GM23338 (cell line): ENCODE data around the gene AFTPH. TPM values are rescaled to one million over a fixed set of nuclear protein-coding genes. Genes with fewer than 3 reads are reported as not detected.

Source experiments
- CREB1 ChIP-seq: fragments of 250-450 bp; sonication (Bioruptor Pico); IDR thresholded peaks from 2 replicates; pipeline ENCODE4 v1.5.0; 2020; ENCODE audit warnings: low read depth, mild to moderate bottlenecking, moderate library complexity
- EZH2 ChIP-seq: fragments of 200-600 bp; sonication (generic); IDR thresholded peaks from one replicate; pipeline ENCODE4 v1.8.0; 2017; ENCODE audit warnings: antibody characterized with exemption, mild to moderate bottlenecking, low read depth; ENCODE audit not compliant: unreplicated experiment
- EZH2phosphoT487 ChIP-seq: fragments of 200-600 bp; sonication (generic); IDR thresholded peaks from one replicate; pipeline ENCODE4 v1.8.1; 2018; ENCODE audit warnings: antibody characterized with exemption; ENCODE audit not compliant: unreplicated experiment
- JUNB ChIP-seq: IDR thresholded peaks from one replicate; pipeline ENCODE4 v1.6.1; 2016; ENCODE audit warnings: antibody characterized with exemption; ENCODE audit not compliant: unreplicated experiment
- POLR2AphosphoS5 ChIP-seq: IDR thresholded peaks from 2 replicates; pipeline ENCODE4 v1.6.1; 2016; ENCODE audit warnings: antibody characterized with exemption, low read depth
- STAT1 ChIP-seq: IDR thresholded peaks from one replicate; pipeline ENCODE4 v1.6.1; 2016; ENCODE audit warnings: antibody characterized with exemption; ENCODE audit not compliant: unreplicated experiment
- ZNF331 ChIP-seq: fragments of 250-450 bp; sonication (Bioruptor Pico); IDR thresholded peaks from 2 replicates; pipeline ENCODE4 v1.5.0; 2020; ENCODE audit warnings: low read depth, mild to moderate bottlenecking, moderate library complexity
- polyA plus RNA-seq: library from polyadenylated mRNA; unstranded; fragments of >200 nt; fragmentation: Nextera tagmentation; extraction: Ambion mirVana; gene quantifications from 2 replicates; pipeline ENCODE4 v1.2.1, GENCODE V29; 2016
- total RNA-seq: library from RNA; depleted of rRNA; stranded (reverse); fragments of >200 nt; shearing (Covaris generic); gene quantifications from 2 replicates; pipeline ENCODE4 v1.2.3, GENCODE V29; 2014
- TF ChIP-seq, protein P1 (sequence below): fragments of 250-450 bp; sonication (Bioruptor Pico); IDR thresholded peaks from 2 replicates; pipeline ENCODE4 v1.5.0; 2020; ENCODE audit warnings: mild to moderate bottlenecking, moderate library complexity
- TF ChIP-seq, protein P2 (sequence below): IDR thresholded peaks from one replicate; pipeline ENCODE4 v1.6.1; 2018; ENCODE audit warnings: antibody characterized with exemption; ENCODE audit not compliant: unreplicated experiment

Gene AFTPH
- total and polyA plus RNA-seq, 2 experiments from 2014 or later = 14.9 to 20.6 TPM

DNA sequence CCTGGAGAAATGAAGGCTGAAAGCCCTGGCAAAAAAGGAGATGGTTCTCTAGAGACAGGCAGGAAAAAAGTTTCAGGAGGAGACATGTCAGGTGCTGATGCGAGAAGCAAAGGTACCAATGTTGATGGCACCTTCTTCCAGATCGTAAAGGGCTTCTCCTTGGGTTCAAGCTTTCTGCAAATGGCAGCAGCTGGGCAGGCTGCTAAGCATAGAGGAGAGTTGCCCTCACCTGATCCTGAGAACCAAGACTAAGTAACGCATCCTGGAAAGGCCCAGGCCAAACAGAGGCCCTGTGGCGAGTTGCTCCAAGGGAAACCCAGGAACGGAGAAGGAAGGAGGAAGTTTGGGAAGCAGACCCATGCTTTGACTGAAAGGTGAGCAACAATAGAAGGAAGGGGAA lies 23.6 kb upstream of the AFTPH start (continued):
- TF ChIP-seq, protein P1, sequence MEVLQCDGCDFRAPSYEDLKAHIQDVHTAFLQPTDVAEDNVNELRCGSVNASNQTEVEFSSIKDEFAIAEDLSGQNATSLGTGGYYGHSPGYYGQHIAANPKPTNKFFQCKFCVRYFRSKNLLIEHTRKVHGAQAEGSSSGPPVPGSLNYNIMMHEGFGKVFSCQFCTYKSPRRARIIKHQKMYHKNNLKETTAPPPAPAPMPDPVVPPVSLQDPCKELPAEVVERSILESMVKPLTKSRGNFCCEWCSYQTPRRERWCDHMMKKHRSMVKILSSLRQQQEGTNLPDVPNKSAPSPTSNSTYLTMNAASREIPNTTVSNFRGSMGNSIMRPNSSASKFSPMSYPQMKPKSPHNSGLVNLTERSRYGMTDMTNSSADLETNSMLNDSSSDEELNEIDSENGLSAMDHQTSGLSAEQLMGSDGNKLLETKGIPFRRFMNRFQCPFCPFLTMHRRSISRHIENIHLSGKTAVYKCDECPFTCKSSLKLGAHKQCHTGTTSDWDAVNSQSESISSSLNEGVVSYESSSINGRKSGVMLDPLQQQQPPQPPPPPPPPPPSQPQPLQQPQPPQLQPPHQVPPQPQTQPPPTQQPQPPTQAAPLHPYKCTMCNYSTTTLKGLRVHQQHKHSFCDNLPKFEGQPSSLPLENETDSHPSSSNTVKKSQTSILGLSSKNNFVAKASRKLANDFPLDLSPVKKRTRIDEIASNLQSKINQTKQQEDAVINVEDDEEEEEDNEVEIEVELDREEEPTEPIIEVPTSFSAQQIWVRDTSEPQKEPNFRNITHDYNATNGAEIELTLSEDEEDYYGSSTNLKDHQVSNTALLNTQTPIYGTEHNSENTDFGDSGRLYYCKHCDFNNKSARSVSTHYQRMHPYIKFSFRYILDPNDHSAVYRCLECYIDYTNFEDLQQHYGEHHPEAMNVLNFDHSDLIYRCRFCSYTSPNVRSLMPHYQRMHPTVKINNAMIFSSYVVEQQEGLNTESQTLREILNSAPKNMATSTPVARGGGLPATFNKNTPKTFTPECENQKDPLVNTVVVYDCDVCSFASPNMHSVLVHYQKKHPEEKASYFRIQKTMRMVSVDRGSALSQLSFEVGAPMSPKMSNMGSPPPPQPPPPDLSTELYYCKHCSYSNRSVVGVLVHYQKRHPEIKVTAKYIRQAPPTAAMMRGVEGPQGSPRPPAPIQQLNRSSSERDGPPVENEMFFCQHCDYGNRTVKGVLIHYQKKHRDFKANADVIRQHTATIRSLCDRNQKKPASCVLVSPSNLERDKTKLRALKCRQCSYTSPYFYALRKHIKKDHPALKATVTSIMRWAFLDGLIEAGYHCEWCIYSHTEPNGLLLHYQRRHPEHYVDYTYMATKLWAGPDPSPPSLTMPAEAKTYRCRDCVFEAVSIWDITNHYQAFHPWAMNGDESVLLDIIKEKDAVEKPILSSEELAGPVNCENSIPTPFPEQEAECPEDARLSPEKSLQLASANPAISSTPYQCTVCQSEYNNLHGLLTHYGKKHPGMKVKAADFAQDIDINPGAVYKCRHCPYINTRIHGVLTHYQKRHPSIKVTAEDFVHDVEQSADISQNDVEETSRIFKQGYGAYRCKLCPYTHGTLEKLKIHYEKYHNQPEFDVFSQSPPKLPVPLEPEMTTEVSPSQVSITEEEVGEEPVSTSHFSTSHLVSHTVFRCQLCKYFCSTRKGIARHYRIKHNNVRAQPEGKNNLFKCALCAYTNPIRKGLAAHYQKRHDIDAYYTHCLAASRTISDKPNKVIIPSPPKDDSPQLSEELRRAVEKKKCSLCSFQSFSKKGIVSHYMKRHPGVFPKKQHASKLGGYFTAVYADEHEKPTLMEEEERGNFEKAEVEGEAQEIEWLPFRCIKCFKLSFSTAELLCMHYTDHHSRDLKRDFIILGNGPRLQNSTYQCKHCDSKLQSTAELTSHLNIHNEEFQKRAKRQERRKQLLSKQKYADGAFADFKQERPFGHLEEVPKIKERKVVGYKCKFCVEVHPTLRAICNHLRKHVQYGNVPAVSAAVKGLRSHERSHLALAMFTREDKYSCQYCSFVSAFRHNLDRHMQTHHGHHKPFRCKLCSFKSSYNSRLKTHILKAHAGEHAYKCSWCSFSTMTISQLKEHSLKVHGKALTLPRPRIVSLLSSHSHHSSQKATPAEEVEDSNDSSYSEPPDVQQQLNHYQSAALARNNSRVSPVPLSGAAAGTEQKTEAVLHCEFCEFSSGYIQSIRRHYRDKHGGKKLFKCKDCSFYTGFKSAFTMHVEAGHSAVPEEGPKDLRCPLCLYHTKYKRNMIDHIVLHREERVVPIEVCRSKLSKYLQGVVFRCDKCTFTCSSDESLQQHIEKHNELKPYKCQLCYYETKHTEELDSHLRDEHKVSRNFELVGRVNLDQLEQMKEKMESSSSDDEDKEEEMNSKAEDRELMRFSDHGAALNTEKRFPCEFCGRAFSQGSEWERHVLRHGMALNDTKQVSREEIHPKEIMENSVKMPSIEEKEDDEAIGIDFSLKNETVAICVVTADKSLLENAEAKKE (CRISPR knock-in tag) = no peak
- no peak for TF ChIP-seq JUNB
- TF ChIP-seq, protein P2, sequence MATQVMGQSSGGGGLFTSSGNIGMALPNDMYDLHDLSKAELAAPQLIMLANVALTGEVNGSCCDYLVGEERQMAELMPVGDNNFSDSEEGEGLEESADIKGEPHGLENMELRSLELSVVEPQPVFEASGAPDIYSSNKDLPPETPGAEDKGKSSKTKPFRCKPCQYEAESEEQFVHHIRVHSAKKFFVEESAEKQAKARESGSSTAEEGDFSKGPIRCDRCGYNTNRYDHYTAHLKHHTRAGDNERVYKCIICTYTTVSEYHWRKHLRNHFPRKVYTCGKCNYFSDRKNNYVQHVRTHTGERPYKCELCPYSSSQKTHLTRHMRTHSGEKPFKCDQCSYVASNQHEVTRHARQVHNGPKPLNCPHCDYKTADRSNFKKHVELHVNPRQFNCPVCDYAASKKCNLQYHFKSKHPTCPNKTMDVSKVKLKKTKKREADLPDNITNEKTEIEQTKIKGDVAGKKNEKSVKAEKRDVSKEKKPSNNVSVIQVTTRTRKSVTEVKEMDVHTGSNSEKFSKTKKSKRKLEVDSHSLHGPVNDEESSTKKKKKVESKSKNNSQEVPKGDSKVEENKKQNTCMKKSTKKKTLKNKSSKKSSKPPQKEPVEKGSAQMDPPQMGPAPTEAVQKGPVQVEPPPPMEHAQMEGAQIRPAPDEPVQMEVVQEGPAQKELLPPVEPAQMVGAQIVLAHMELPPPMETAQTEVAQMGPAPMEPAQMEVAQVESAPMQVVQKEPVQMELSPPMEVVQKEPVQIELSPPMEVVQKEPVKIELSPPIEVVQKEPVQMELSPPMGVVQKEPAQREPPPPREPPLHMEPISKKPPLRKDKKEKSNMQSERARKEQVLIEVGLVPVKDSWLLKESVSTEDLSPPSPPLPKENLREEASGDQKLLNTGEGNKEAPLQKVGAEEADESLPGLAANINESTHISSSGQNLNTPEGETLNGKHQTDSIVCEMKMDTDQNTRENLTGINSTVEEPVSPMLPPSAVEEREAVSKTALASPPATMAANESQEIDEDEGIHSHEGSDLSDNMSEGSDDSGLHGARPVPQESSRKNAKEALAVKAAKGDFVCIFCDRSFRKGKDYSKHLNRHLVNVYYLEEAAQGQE = no peak
- TF ChIP-seq EZH2phosphoT487 = no peak
- no peak for TF ChIP-seq STAT1
- TF ChIP-seq POLR2AphosphoS5 = no peak
- TF ChIP-seq EZH2 = no peak
- no peak for TF ChIP-seq CREB1 (CRISPR knock-in tag)
- TF ChIP-seq ZNF331 (CRISPR knock-in tag) = no peak
